Measurements from ENCODE around the gene ERCC6L2. TPM values are rescaled to one million over a fixed set of nuclear protein-coding genes. Genes with fewer than 3 reads are reported as not detected.

Gene ERCC6L2
- total and polyA plus RNA-seq, 10 of the 15 experiments (the other 5 are each of a cell fraction or from before 2014, with no cell fraction given), result 8.1 to 45.0 (median 22.6) TPM

DNA sequence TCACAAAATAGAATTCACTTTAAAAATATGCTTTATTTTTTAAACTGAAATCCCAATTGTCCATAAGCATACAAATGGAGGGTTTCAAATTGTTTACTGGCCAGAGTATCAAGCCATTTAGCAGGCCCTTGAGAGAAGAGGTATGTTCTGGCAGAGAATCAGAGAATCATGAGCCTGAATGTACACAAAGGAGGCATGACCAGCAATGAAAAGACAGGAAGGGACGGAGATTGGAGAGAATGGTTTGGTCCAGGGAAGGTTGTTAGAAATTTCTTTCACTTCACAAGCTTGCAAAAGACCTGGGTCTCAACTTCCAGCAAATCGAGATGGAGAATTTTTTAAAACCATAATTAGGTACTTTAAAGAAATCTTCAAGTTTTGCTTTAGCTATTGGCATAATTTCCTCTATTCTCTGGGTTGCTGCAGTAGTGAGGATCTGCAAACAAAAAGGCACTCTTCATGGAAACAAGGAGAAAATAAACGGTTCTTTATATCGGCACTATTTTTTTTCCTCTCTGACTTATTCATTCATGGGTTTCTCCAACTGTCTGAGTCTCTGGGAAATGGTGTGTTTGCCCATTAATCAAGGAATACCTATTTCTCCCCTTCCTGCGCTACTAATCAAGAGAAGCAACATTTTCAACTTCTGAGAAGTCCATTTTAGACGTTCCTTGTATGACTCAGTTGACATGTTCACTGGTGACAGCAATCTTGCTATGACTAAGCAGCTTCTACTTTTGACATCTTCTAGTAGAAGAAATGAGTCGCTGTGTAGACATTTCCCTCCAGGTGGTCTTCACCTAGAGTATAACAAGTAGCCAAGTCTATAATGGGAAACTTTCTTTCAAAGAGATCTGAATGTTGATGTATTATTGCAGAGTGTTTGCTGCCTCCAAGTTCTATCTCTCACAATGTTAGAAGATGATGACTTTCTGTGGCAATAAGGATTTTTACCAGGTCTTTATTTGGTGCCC is 23.1 kb upstream of the ERCC6L2 start:
- Histone ChIP-seq H3K9ac (ENCODE audit: control insufficient read depth, insufficient read depth, low read length) (no peak overlapping the region; the same call in 1 of the 2 replicates), H3K4me2 (ENCODE audit: control insufficient read depth, insufficient read depth) (peak overlapping the region; percentile 70), H4K20me1 (ENCODE audit: control insufficient read depth, insufficient read depth) (no peaks in the 10 kb centered on the region), H3K4me1 (ENCODE audit: control insufficient read depth, insufficient read depth, low read length) (peaks cover 34% of the 10 kb centered on the region), H3K27ac (ENCODE audit: control insufficient read depth, insufficient read depth) (peak overlapping the region; percentile 51), H3K4me3 (peak overlapping the region; percentile 26), H2AFZ (ENCODE audit: control insufficient read depth, low read depth, low read length) (peak overlapping the region; percentile 9; the same call in 1 of the 2 replicates), H3K9me3 (replicated peaks; ENCODE audit: control insufficient read depth, insufficient read depth, low read length) (peaks cover 7% of the 10 kb centered on the region; the same call in 2 of the 3 replicates), H3K36me3 (ENCODE audit: control insufficient read depth in 2 of 2, insufficient read depth in 2 of 2, low read length in 1 of 2) (no peaks in the 10 kb centered on the region), H3K27me3 (replicated peaks in 1 of 2; ENCODE audit: control insufficient read depth in 2 of 2, insufficient read depth in 2 of 2, low read length in 1 of 2) (no peaks in the 10 kb centered on the region), H3K79me2 (ENCODE audit: control insufficient read depth, insufficient read depth, low read length) (no peaks in the 10 kb centered on the region; the same call in 1 of the 2 replicates)
- in situ Hi-C loops (cut with MboI) (no loop called here), intact Hi-C loops (cut with micrococcal nuclease; ENCODE audit: unreplicated experiment) (loop anchor here (1.0 kb wide), 1 partner anchor 30 kb away; no protein-coding TSS in a partner anchor)
- DNase-seq (ENCODE audit: low read depth, low spot score), result peak; percentile 84
- BruUV-seq (replicated peaks), result no TSS peak
- ChIA-PET POLR2A (no interaction called here), SMC1A (ENCODE audit: uncharacterized antibody, unreplicated experiment) (interaction anchor here (1.2 to 2.7 kb wide), 4 partner anchors 11 to 30 kb away, joined by 3 to 7 read pairs (median 4); no protein-coding TSS in a partner anchor), RAD21 (ENCODE audit: unreplicated experiment) (no interaction called here), CTCF (no interaction called here)
- WGBS (ENCODE audit: insufficient coverage, insufficient replicate concordance, low lambda C conversion rate, missing lambda C conversion rate), result 0% methylated on average over 7 of the region's 7 CpGs
- ATAC-seq, result peak; percentile 94
- FAIRE-seq, result peak; percentile 83
- TF ChIP-seq, protein P1, sequence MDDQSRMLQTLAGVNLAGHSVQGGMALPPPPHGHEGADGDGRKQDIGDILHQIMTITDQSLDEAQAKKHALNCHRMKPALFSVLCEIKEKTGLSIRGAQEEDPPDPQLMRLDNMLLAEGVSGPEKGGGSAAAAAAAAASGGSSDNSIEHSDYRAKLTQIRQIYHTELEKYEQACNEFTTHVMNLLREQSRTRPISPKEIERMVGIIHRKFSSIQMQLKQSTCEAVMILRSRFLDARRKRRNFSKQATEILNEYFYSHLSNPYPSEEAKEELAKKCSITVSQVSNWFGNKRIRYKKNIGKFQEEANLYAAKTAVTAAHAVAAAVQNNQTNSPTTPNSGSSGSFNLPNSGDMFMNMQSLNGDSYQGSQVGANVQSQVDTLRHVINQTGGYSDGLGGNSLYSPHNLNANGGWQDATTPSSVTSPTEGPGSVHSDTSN (IDR thresholded peaks at IDR 0.05; ENCODE audit: insufficient replicate concordance, low read depth, low read length), result no peak
- no peak for TF ChIP-seq HCFC1 (IDR thresholded peaks at IDR 0.05; ENCODE audit: low read length)
- TF ChIP-seq, protein P2, sequence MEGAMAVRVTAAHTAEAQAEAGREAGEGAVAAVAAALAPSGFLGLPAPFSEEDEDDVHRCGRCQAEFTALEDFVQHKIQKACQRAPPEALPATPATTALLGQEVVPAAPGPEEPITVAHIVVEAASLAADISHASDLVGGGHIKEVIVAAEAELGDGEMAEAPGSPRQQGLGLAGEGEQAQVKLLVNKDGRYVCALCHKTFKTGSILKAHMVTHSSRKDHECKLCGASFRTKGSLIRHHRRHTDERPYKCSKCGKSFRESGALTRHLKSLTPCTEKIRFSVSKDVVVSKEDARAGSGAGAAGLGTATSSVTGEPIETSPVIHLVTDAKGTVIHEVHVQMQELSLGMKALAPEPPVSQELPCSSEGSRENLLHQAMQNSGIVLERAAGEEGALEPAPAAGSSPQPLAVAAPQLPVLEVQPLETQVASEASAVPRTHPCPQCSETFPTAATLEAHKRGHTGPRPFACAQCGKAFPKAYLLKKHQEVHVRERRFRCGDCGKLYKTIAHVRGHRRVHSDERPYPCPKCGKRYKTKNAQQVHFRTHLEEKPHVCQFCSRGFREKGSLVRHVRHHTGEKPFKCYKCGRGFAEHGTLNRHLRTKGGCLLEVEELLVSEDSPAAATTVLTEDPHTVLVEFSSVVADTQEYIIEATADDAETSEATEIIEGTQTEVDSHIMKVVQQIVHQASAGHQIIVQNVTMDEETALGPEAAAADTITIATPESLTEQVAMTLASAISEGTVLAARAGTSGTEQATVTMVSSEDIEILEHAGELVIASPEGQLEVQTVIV (IDR thresholded peaks at IDR 0.05; ENCODE audit: borderline replicate concordance, partially characterized antibody), result no peak
- TF ChIP-seq TCF7 (IDR thresholded peaks at IDR 0.05; ENCODE audit: borderline replicate concordance), result peak; percentile 88
- peak; percentile 14; the same call in 1 of the 2 replicates for TF ChIP-seq RAD21 (IDR thresholded peaks at IDR 0.05; ENCODE audit: insufficient read depth, low read depth, low read length)
- no peak for TF ChIP-seq SIN3A (IDR thresholded peaks at IDR 0.05; ENCODE audit: low read depth, low read length)
- TF ChIP-seq CBFB (IDR thresholded peaks at IDR 0.05; ENCODE audit: low read depth), result peak; percentile 60; the same call in 1 of the 2 replicates
- peak; percentile 69 for TF ChIP-seq CREB1 (IDR thresholded peaks at IDR 0.05; ENCODE audit: low read depth)
- peak in 1 of 2 experiments; percentile 98; a peak in 2 of 4 replicates for TF ChIP-seq CEBPB (IDR thresholded peaks at IDR 0.05; ENCODE audit: borderline replicate concordance in 1 of 2, low read depth in 2 of 2, low read length in 2 of 2)
- peak; percentile 82 to 94; a peak in 3 of 4 replicates for TF ChIP-seq EP300 (IDR thresholded peaks at IDR 0.05; ENCODE audit: borderline replicate concordance in 1 of 2, control insufficient read depth in 1 of 2, low read depth in 2 of 2, low read length in 2 of 2)
- TF ChIP-seq HDAC2 (IDR thresholded peaks at IDR 0.05), result no peak
- TF ChIP-seq MYB (IDR thresholded peaks at IDR 0.05; ENCODE audit: borderline replicate concordance, low read depth, low read length), result no peak
- TF ChIP-seq, protein P3, sequence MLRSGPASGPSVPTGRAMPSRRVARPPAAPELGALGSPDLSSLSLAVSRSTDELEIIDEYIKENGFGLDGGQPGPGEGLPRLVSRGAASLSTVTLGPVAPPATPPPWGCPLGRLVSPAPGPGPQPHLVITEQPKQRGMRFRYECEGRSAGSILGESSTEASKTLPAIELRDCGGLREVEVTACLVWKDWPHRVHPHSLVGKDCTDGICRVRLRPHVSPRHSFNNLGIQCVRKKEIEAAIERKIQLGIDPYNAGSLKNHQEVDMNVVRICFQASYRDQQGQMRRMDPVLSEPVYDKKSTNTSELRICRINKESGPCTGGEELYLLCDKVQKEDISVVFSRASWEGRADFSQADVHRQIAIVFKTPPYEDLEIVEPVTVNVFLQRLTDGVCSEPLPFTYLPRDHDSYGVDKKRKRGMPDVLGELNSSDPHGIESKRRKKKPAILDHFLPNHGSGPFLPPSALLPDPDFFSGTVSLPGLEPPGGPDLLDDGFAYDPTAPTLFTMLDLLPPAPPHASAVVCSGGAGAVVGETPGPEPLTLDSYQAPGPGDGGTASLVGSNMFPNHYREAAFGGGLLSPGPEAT (IDR thresholded peaks at IDR 0.05; ENCODE audit: low read depth), result peak; percentile 62; the same call in 1 of the 2 replicates
- TF ChIP-seq MEF2A (IDR thresholded peaks at IDR 0.05; ENCODE audit: insufficient read depth, low read depth, low read length), result peak; percentile 99
- TF ChIP-seq DPF2 (IDR thresholded peaks at IDR 0.05), result peak; percentile 94
- 0 out of 2 replicates have a peak, but pooled peaks have one; percentile 34 for TF ChIP-seq GATAD2B (conservative IDR thresholded peaks at IDR 0.05; ENCODE audit: low read depth)
- TF ChIP-seq LARP7 (IDR thresholded peaks at IDR 0.05), result no peak

Data from GM12878 (cell line).